ENCODE measurements around the gene CHFR. TPM values are rescaled to one million over a fixed set of nuclear protein-coding genes. Genes with fewer than 3 reads are reported as not detected.

Gene CHFR
- total RNA-seq, 2 experiments from 2014 or later = 38.2 to 55.9 TPM

DNA sequence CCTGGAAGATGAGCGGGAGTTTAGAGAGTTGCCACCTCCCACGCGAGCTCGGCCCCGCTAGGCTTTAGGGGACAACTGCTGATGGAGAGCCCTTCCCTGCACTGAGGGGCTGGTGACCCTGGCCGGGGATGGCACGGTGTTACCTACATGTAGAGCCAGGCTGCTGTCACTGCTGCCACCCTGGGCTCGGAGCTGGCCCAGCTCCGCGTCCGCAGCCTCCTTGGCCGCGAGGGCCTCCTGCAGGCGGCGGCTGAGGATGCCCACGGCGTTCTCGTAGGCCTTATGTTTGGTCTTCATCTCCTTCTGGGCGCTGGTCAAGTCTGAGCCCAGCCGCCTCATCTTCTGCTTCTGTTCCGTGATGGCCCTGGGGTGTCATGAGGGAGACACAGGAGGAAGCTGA is 101.2 kb downstream of the CHFR start:
- DNase-seq (ENCODE audit: low spot score) = no peak
- Histone ChIP-seq H3K4me2 (ENCODE audit: low read length) (no peak overlapping the region), H3K4me1 (ENCODE audit: insufficient read depth, low read length, poor library complexity, severe bottlenecking) (no peaks in the 10 kb centered on the region), H3K79me2 (ENCODE audit: insufficient read depth, low read depth, low read length) (no peaks in the 10 kb centered on the region), H3K27ac (ENCODE audit: low read depth, low read length, poor library complexity, severe bottlenecking) (no peak overlapping the region), H2AFZ (ENCODE audit: low read length) (no peak overlapping the region), H3K36me3 (ENCODE audit: insufficient read depth, low read length) (peaks cover 84% of the 10 kb centered on the region), H3K9me3 (ENCODE audit: low read length) (no peaks in the 10 kb centered on the region), H4K20me1 (ENCODE audit: insufficient read depth, low read length) (no peaks in the 10 kb centered on the region; the same call in 1 of the 2 replicates), H3K9me2 (ENCODE audit: insufficient read depth, low read length) (no peaks in the 10 kb centered on the region), H3K4me3 (ENCODE audit: low read depth, low read length, poor library complexity, severe bottlenecking) (no peak overlapping the region)
- TF ChIP-seq EZH2phosphoT487 (IDR thresholded peaks at IDR 0.05; ENCODE audit: borderline replicate concordance, low read depth, low read length) = no peak
- TF ChIP-seq, protein P1, sequence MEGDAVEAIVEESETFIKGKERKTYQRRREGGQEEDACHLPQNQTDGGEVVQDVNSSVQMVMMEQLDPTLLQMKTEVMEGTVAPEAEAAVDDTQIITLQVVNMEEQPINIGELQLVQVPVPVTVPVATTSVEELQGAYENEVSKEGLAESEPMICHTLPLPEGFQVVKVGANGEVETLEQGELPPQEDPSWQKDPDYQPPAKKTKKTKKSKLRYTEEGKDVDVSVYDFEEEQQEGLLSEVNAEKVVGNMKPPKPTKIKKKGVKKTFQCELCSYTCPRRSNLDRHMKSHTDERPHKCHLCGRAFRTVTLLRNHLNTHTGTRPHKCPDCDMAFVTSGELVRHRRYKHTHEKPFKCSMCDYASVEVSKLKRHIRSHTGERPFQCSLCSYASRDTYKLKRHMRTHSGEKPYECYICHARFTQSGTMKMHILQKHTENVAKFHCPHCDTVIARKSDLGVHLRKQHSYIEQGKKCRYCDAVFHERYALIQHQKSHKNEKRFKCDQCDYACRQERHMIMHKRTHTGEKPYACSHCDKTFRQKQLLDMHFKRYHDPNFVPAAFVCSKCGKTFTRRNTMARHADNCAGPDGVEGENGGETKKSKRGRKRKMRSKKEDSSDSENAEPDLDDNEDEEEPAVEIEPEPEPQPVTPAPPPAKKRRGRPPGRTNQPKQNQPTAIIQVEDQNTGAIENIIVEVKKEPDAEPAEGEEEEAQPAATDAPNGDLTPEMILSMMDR (conservative IDR thresholded peaks at IDR 0.05; ENCODE audit: low read length) = no peak
- POLR2A ChIA-PET = interaction anchor here (0.5 kb wide), 1 partner anchor 36 kb away, joined by 3 read pairs; no protein-coding TSS in a partner anchor
- CTCF ChIA-PET (ENCODE audit: unreplicated experiment) = no interaction called here
- intact Hi-C loops (cut with micrococcal nuclease; ENCODE audit: unreplicated experiment) = no loop called here
- no TSS peak for BruUV-seq (replicated peaks)

DNA sequence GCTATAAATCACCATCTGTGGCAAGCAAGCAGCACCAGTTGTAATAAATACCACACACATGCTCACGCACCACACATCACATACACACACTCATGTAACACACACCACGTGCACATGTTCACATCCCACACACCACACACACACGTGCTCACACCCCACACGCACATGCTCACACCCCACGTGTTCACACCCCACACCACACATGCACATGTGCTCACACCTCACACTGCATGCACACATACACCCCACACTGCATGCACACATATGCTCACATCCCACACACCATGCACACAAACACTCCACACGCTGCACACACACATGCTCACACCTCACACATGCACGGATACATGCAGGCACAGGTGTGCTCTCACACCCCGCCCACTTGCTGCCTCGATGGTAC is 102.8 kb downstream of the CHFR start:
- H3K79me2 ChIP-seq (ENCODE audit: insufficient read depth, low read depth, low read length) = no peaks in the 10 kb centered on the region
- H3K36me3 ChIP-seq (ENCODE audit: insufficient read depth, low read length) = peaks cover 86% of the 10 kb centered on the region
- BruUV-seq (replicated peaks) = no TSS peak
- H3K4me2 ChIP-seq (ENCODE audit: low read length) = no peak overlapping the region
- ChIA-PET CTCF (ENCODE audit: unreplicated experiment) (no interaction called here), POLR2A (no interaction called here)
- H3K9me3 ChIP-seq (ENCODE audit: low read length) = no peaks in the 10 kb centered on the region
- no peak overlapping the region for H3K27ac ChIP-seq (ENCODE audit: low read depth, low read length, poor library complexity, severe bottlenecking)
- intact Hi-C loops (cut with micrococcal nuclease; ENCODE audit: unreplicated experiment) = no loop called here
- no peaks in the 10 kb centered on the region for H3K9me2 ChIP-seq (ENCODE audit: insufficient read depth, low read length)
- no peaks in the 10 kb centered on the region for H3K4me1 ChIP-seq (ENCODE audit: insufficient read depth, low read length, poor library complexity, severe bottlenecking)
- no peak for TF ChIP-seq EZH2phosphoT487 (IDR thresholded peaks at IDR 0.05; ENCODE audit: borderline replicate concordance, low read depth, low read length)
- TF ChIP-seq, protein P1 (conservative IDR thresholded peaks at IDR 0.05; ENCODE audit: low read length) = no peak
- H2AFZ ChIP-seq (ENCODE audit: low read length) = no peak overlapping the region
- DNase-seq (ENCODE audit: low spot score) = no peak
- no peak overlapping the region for H3K4me3 ChIP-seq (ENCODE audit: low read depth, low read length, poor library complexity, severe bottlenecking)
- H4K20me1 ChIP-seq (ENCODE audit: insufficient read depth, low read length) = no peaks in the 10 kb centered on the region; the same call in 1 of the 2 replicates

DNA sequence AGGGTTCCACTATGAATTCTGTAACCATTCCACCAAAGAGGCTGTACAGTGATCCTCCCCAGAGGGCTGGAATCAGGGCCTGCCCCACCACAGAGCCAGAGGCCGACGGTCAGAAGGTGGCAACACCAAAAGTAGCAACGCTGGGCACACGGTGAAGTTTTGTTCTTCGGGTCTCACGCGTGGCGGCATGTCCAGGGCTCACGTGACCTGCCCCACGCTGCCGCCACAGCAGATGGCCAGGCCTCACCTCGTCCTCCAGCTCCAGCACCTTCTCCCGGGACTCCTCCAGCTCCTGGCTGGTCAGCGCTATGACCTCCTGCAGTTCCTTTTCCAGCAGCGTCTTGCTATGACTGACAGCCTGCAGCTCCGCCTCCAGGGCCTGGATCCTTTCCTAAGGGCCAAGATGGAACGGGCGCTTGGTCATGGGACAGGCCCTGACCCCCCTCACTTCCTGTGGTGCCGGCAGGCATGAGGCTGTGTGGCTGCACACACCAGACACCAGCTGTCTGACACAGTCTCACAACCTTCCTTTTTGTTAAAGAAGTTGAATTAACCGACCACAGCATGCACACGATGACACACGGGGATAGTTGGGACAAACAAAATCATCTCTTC is 103.4 kb downstream of the CHFR start:
- Histone ChIP-seq H3K27ac (ENCODE audit: low read depth, low read length, poor library complexity, severe bottlenecking) (no peak overlapping the region), H3K79me2 (ENCODE audit: insufficient read depth, low read depth, low read length) (no peaks in the 10 kb centered on the region), H3K9me3 (ENCODE audit: low read length) (no peaks in the 10 kb centered on the region), H3K36me3 (ENCODE audit: insufficient read depth, low read length) (peaks cover 86% of the 10 kb centered on the region), H4K20me1 (ENCODE audit: insufficient read depth, low read length) (no peaks in the 10 kb centered on the region; the same call in 1 of the 2 replicates), H3K4me3 (ENCODE audit: low read depth, low read length, poor library complexity, severe bottlenecking) (no peak overlapping the region), H3K4me1 (ENCODE audit: insufficient read depth, low read length, poor library complexity, severe bottlenecking) (no peaks in the 10 kb centered on the region), H3K9me2 (ENCODE audit: insufficient read depth, low read length) (no peaks in the 10 kb centered on the region), H3K4me2 (ENCODE audit: low read length) (no peak overlapping the region), H2AFZ (ENCODE audit: low read length) (no peak overlapping the region)
- BruUV-seq (replicated peaks) = no TSS peak
- no peak for DNase-seq (ENCODE audit: low spot score)
- CTCF ChIA-PET (ENCODE audit: unreplicated experiment) = no interaction called here
- TF ChIP-seq, protein P1 (conservative IDR thresholded peaks at IDR 0.05; ENCODE audit: low read length) = no peak
- no peak for TF ChIP-seq EZH2phosphoT487 (IDR thresholded peaks at IDR 0.05; ENCODE audit: borderline replicate concordance, low read depth, low read length)
- POLR2A ChIA-PET = no interaction called here
- intact Hi-C loops (cut with micrococcal nuclease; ENCODE audit: unreplicated experiment) = no loop called here
